Natural killer cell (primary cell): ENCODE measurements around the gene TESMIN. TPM values are rescaled to one million over a fixed set of nuclear protein-coding genes. Genes with fewer than 3 reads are reported as not detected.

Experiments
- ATAC-seq, 3 donors: fragments of 150-1000 bp in 2 of 3; fragments of 200-7000 bp in 1 of 3; cut with Tn5 transposase; 1 replicate in 1 of 3; 2 replicates in 2 of 3; pipeline ENCODE4 v1.10.0; 2021; ENCODE audit warnings: mild to moderate bottlenecking in 2 of 3, moderate library complexity in 2 of 3
- DNase-seq, 2 donors: peaks; one replicate each; pipeline versions ENCODE4 v3.0.0 to v3.0.0-alpha.2; 2013 to 2021; ENCODE audit warnings: mixed read lengths in 1 of 2
- H3K27ac ChIP-seq: one replicate; pipeline ENCODE4 v1.5.1; 2013; ENCODE audit warnings: mild to moderate bottlenecking, low read length
- H3K27me3 ChIP-seq: one replicate; pipeline ENCODE4 v1.6.1; 2013; ENCODE audit warnings: low read length; ENCODE audit not compliant: control insufficient read depth, insufficient read depth
- H3K36me3 ChIP-seq: one replicate; pipeline ENCODE4 v1.6.1; 2013; ENCODE audit warnings: low read length; ENCODE audit not compliant: control insufficient read depth, insufficient read depth
- H3K4me1 ChIP-seq: one replicate; pipeline ENCODE4 v1.6.1; 2013; ENCODE audit warnings: low read length; ENCODE audit not compliant: control insufficient read depth, insufficient read depth
- H3K4me3 ChIP-seq: one replicate; pipeline ENCODE4 v1.5.1; 2013; ENCODE audit warnings: low read length
- H3K9me3 ChIP-seq: one replicate; pipeline ENCODE4 v1.6.1; 2013; ENCODE audit warnings: low read length; ENCODE audit not compliant: control insufficient read depth, insufficient read depth
- H3K27ac Mint-ChIP-seq, 2 donors: one replicate each; pipeline ENCODE4 v1.8.0; 2022; ENCODE audit warnings: mild to moderate bottlenecking in 2 of 2, mixed read lengths in 2 of 2, moderate library complexity in 1 of 2
- H3K27me3 Mint-ChIP-seq, 2 donors: one replicate each; pipeline ENCODE4 v1.8.0; 2022; ENCODE audit warnings: low read depth in 2 of 2, mixed read lengths in 2 of 2
- H3K36me3 Mint-ChIP-seq: one replicate; pipeline ENCODE4 v1.8.0; 2022; ENCODE audit warnings: mixed read lengths
- H3K4me1 Mint-ChIP-seq, 2 donors: one replicate each; pipeline ENCODE4 v1.8.0; 2022; ENCODE audit warnings: mixed read lengths in 2 of 2
- H3K4me3 Mint-ChIP-seq: one replicate; pipeline ENCODE4 v1.8.0; 2022; ENCODE audit warnings: mild to moderate bottlenecking, moderate library complexity, mixed read lengths
- H3K9me3 Mint-ChIP-seq, 2 donors: one replicate each; pipeline ENCODE4 v1.8.0; 2022; ENCODE audit warnings: mixed read lengths in 2 of 2
- CTCF ChIP-seq: fragments of 200-600 bp; IDR thresholded peaks from one replicate; pipeline ENCODE4 v1.8.0; 2022; ENCODE audit warnings: antibody characterized with exemption
- WGBS: methylation state at CpG from one replicate; pipeline ENCODE4 v1.1.7; 2013; ENCODE audit warnings: missing lambda C conversion rate; ENCODE audit not compliant: insufficient coverage; 5-methylcytosine and 5-hydroxymethylcytosine counted together
- intact Hi-C: fragments of 100-400 bp; cut with micrococcal nuclease; formaldehyde crosslinking; loops from one replicate; pipeline ENCODE4 v1.14.2; 2022
- total RNA-seq, 4 donors: library from RNA; stranded (reverse); fragments of 120-200 nt in 1 of 4; gene quantifications; one replicate each; pipeline versions ENCODE4 v1.2.3 to v1.2.4, GENCODE V29; 2013 to 2022

The TESMIN gene
- total RNA-seq, 3 donors from 2014 or later (not counting 1 experiment from before 2014, with no cell fraction given): 1.1 to 3.9 (median 1.1) TPM

GRCh38 chr11:68710409-68710808, 40.9 kb downstream of the TESMIN start:
- Histone ChIP-seq H3K27me3 (no peaks in the 10 kb centered on the region), H3K36me3 (no peaks in the 10 kb centered on the region), H3K9me3 (no peaks in the 10 kb centered on the region), H3K4me1 (no peaks in the 10 kb centered on the region), H3K27ac (no peak overlapping the region), H3K4me3 (no peak overlapping the region)
- WGBS: 90% methylated on average over 11 of the region's 11 CpGs
- Mint-ChIP-seq H3K36me3 (no peaks in the 10 kb centered on the region), H3K4me3 (no peak overlapping the region), H3K9me3 (no peaks in the 10 kb centered on the region), H3K27me3 (peaks cover 0 to 4% of the 10 kb centered on the region in 2 donors), H3K27ac (no peak overlapping the region), H3K4me1 (no peaks in the 10 kb centered on the region)
- no peak for DNase-seq
- no peak for TF ChIP-seq CTCF
- no peak for ATAC-seq
- intact Hi-C loops: no loop called here

GRCh38 chr11:68709062-68709461, 42.3 kb downstream of the TESMIN start:
- no peaks in the 10 kb centered on the region for H3K36me3 Mint-ChIP-seq
- H3K36me3 ChIP-seq: no peaks in the 10 kb centered on the region
- TF ChIP-seq CTCF: no peak
- H3K27ac Mint-ChIP-seq: no peak overlapping the region
- H3K27me3 ChIP-seq: no peaks in the 10 kb centered on the region
- no peak overlapping the region for H3K4me3 ChIP-seq
- no peaks in the 10 kb centered on the region for H3K4me1 ChIP-seq
- H3K9me3 Mint-ChIP-seq: no peaks in the 10 kb centered on the region
- no peak overlapping the region for H3K27ac ChIP-seq
- no peaks in the 10 kb centered on the region for H3K4me1 Mint-ChIP-seq
- no peak overlapping the region for H3K4me3 Mint-ChIP-seq
- ATAC-seq: no peak
- peaks cover 0 to 4% of the 10 kb centered on the region in 2 donors for H3K27me3 Mint-ChIP-seq
- WGBS: 92% methylated on average over 12 of the region's 12 CpGs
- H3K9me3 ChIP-seq: no peaks in the 10 kb centered on the region
- intact Hi-C loops: no loop called here
- no peak for DNase-seq

GRCh38 chr11:68707527-68707926, 43.8 kb downstream of the TESMIN start:
- H3K27me3 Mint-ChIP-seq: peaks cover 9 to 12% of the 10 kb centered on the region in 2 donors
- no peak for ATAC-seq
- H3K27ac Mint-ChIP-seq: no peak overlapping the region
- Histone ChIP-seq H3K27ac (no peak overlapping the region), H3K9me3 (no peaks in the 10 kb centered on the region), H3K4me1 (no peaks in the 10 kb centered on the region), H3K4me3 (no peak overlapping the region), H3K27me3 (no peaks in the 10 kb centered on the region), H3K36me3 (no peaks in the 10 kb centered on the region)
- H3K36me3 Mint-ChIP-seq: no peaks in the 10 kb centered on the region
- no peak overlapping the region for H3K4me3 Mint-ChIP-seq
- no peak for TF ChIP-seq CTCF
- 96% methylated on average over 6 of the region's 7 CpGs for WGBS
- DNase-seq: no peak
- H3K9me3 Mint-ChIP-seq: no peaks in the 10 kb centered on the region
- no peaks in the 10 kb centered on the region for H3K4me1 Mint-ChIP-seq
- intact Hi-C loops: no loop called here

GRCh38 chr11:68704887-68705286, 46.4 kb downstream of the TESMIN start:
- Histone ChIP-seq H3K27me3 (no peaks in the 10 kb centered on the region), H3K9me3 (no peaks in the 10 kb centered on the region), H3K4me3 (no peak overlapping the region), H3K36me3 (no peaks in the 10 kb centered on the region), H3K4me1 (no peaks in the 10 kb centered on the region), H3K27ac (no peak overlapping the region)
- H3K36me3 Mint-ChIP-seq: no peaks in the 10 kb centered on the region
- DNase-seq (no peak), ATAC-seq (no peak)
- H3K4me1 Mint-ChIP-seq: no peaks in the 10 kb centered on the region
- H3K27me3 Mint-ChIP-seq: peaks cover 13 to 31% of the 10 kb centered on the region in 2 donors
- TF ChIP-seq CTCF: no peak
- no peaks in the 10 kb centered on the region for H3K9me3 Mint-ChIP-seq
- H3K27ac Mint-ChIP-seq: no peak overlapping the region
- no peak overlapping the region for H3K4me3 Mint-ChIP-seq
- 86% methylated on average over 16 of the region's 16 CpGs for WGBS
- intact Hi-C loops: no loop called here
